Measurements from ENCODE around the gene PHACTR4.

The PHACTR4 gene

GRCh38 chr1:28437264-28437923, 67.9 kb downstream of the PHACTR4 start:
- Histone ChIP-seq H3K14ac (ENCODE audit: low read length) (no peak overlapping the region), H3K9ac (ENCODE audit: low read length) (no peak overlapping the region), H3K4me1 (ENCODE audit: control insufficient read depth in 1 of 2, insufficient read depth in 2 of 2, low read length in 2 of 2) (peaks cover 0 to 6% of the 10 kb centered on the region in 2 experiments), H3K27me3 (ENCODE audit: insufficient read depth, low read length) (no peaks in the 10 kb centered on the region), H2BK5ac (ENCODE audit: low read depth, low read length, poor library complexity) (no peak overlapping the region), H3K4me2 (ENCODE audit: low read length) (no peak overlapping the region), H3K27ac (ENCODE audit: low read depth, low read length) (peak overlapping the region; percentile 18), H4K12ac (ENCODE audit: low read depth, low read length) (no peak overlapping the region), H3K4me3 (ENCODE audit: low read depth, low read length) (no peak overlapping the region), H3K79me2 (ENCODE audit: control insufficient read depth, insufficient read depth, low read length, poor library complexity) (no peaks in the 10 kb centered on the region), H3K18ac (ENCODE audit: low read length) (no peak overlapping the region), H4K8ac (ENCODE audit: low read depth, low read length) (no peak overlapping the region), H2AFZ (ENCODE audit: insufficient read depth, low read length, poor library complexity) (no peak overlapping the region), H3K9me3 (ENCODE audit: insufficient read depth, low read depth, low read length) (no peaks in the 10 kb centered on the region), H3K79me1 (ENCODE audit: low read length) (no peaks in the 10 kb centered on the region), H2BK12ac (ENCODE audit: low read length) (no peak overlapping the region), H2BK120ac (ENCODE audit: insufficient read depth, low read length, poor library complexity) (peak overlapping the region; percentile 51), H3K23ac (ENCODE audit: low read length) (no peak overlapping the region), H2AK5ac (ENCODE audit: low read length) (no peak overlapping the region), H3K36me3 (ENCODE audit: control insufficient read depth in 1 of 2, insufficient read depth in 2 of 2, low read length in 2 of 2) (no peaks in the 10 kb centered on the region), H4K91ac (ENCODE audit: low read depth, low read length) (no peak overlapping the region), H3K4ac (ENCODE audit: low read depth, low read length) (no peak overlapping the region)
- WGBS (ENCODE audit: extremely low coverage, insufficient coverage, insufficient read length): no CpG with 5 or more reads among the region's 3 CpGs
- DNase-seq: peak; percentile 40 to 42

GRCh38 chr1:28437924-28438699, 68.6 kb downstream of the PHACTR4 start:
- no peaks in the 10 kb centered on the region for H3K36me3 ChIP-seq (ENCODE audit: control insufficient read depth in 1 of 2, insufficient read depth in 2 of 2, low read length in 2 of 2)

DNA sequence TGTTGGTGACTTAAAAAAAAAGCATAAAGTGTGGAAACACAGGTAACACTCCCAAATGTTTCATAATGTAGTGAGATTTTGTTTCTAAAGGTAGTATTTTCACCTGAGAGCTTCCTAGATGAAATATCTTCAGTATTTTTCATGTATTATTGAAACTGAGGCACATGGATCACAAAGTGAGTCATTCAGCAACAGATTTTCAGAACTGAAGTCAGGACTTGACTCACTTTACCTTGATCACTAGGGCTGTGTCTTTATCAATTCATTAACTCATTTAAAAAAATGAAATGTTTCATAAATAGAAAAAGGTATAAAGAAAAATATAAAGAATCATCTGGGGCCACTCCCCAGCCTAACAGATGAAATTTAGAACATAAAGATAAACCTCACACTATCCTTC, 69.8 kb downstream of the PHACTR4 start:
- Histone ChIP-seq H3K4ac (ENCODE audit: low read depth, low read length) (no peak overlapping the region), H2AFZ (ENCODE audit: insufficient read depth, low read length, poor library complexity) (no peak overlapping the region), H3K79me1 (ENCODE audit: low read length) (no peaks in the 10 kb centered on the region), H3K27ac (ENCODE audit: low read depth, low read length) (no peak overlapping the region), H4K8ac (ENCODE audit: low read depth, low read length) (no peak overlapping the region), H3K14ac (ENCODE audit: low read length) (no peak overlapping the region), H3K27me3 (ENCODE audit: insufficient read depth, low read length) (no peaks in the 10 kb centered on the region), H2BK5ac (ENCODE audit: low read depth, low read length, poor library complexity) (no peak overlapping the region), H2BK120ac (ENCODE audit: insufficient read depth, low read length, poor library complexity) (no peak overlapping the region), H3K4me2 (ENCODE audit: low read length) (no peak overlapping the region), H2AK5ac (ENCODE audit: low read length) (no peak overlapping the region), H3K9ac (ENCODE audit: low read length) (no peak overlapping the region), H3K4me3 (ENCODE audit: low read depth, low read length) (no peak overlapping the region), H3K36me3 (ENCODE audit: control insufficient read depth in 1 of 2, insufficient read depth in 2 of 2, low read length in 2 of 2) (no peaks in the 10 kb centered on the region), H2BK12ac (ENCODE audit: low read length) (no peak overlapping the region), H3K23ac (ENCODE audit: low read length) (no peak overlapping the region), H3K79me2 (ENCODE audit: control insufficient read depth, insufficient read depth, low read length, poor library complexity) (no peaks in the 10 kb centered on the region), H4K91ac (ENCODE audit: low read depth, low read length) (no peak overlapping the region), H3K18ac (ENCODE audit: low read length) (no peak overlapping the region), H3K4me1 (ENCODE audit: control insufficient read depth in 1 of 2, insufficient read depth in 2 of 2, low read length in 2 of 2) (peaks cover 0 to 6% of the 10 kb centered on the region in 2 experiments), H3K9me3 (ENCODE audit: insufficient read depth, low read depth, low read length) (no peaks in the 10 kb centered on the region), H4K12ac (ENCODE audit: low read depth, low read length) (no peak overlapping the region)
- DNase-seq: no peak

More at GRCh38 chr1:28437924-28438699, 68.6 kb downstream of the PHACTR4 start:
- H2BK5ac ChIP-seq (ENCODE audit: low read depth, low read length, poor library complexity): no peak overlapping the region
- no peak overlapping the region for H3K18ac ChIP-seq (ENCODE audit: low read length)
- no peak overlapping the region for H4K12ac ChIP-seq (ENCODE audit: low read depth, low read length)
- no peaks in the 10 kb centered on the region for H3K9me3 ChIP-seq (ENCODE audit: insufficient read depth, low read depth, low read length)
- H3K4me3 ChIP-seq (ENCODE audit: low read depth, low read length): no peak overlapping the region
- no peaks in the 10 kb centered on the region for H3K79me1 ChIP-seq (ENCODE audit: low read length)
- no peak overlapping the region for H2AFZ ChIP-seq (ENCODE audit: insufficient read depth, low read length, poor library complexity)
- H3K4me1 ChIP-seq (ENCODE audit: control insufficient read depth in 1 of 2, insufficient read depth in 2 of 2, low read length in 2 of 2): peaks cover 0 to 6% of the 10 kb centered on the region in 2 experiments
- H2AK5ac ChIP-seq (ENCODE audit: low read length): no peak overlapping the region
- no peak overlapping the region for H2BK12ac ChIP-seq (ENCODE audit: low read length)
- no peak overlapping the region for H3K14ac ChIP-seq (ENCODE audit: low read length)
- H3K23ac ChIP-seq (ENCODE audit: low read length): no peak overlapping the region
- no peak overlapping the region for H2BK120ac ChIP-seq (ENCODE audit: insufficient read depth, low read length, poor library complexity)
- no peak overlapping the region for H4K8ac ChIP-seq (ENCODE audit: low read depth, low read length)
- no peak overlapping the region for H3K4ac ChIP-seq (ENCODE audit: low read depth, low read length)
- no peaks in the 10 kb centered on the region for H3K79me2 ChIP-seq (ENCODE audit: control insufficient read depth, insufficient read depth, low read length, poor library complexity)
- H3K9ac ChIP-seq (ENCODE audit: low read length): no peak overlapping the region
- peak overlapping the region; percentile 44 for H3K4me2 ChIP-seq (ENCODE audit: low read length)
- peak overlapping the region; percentile 18 for H3K27ac ChIP-seq (ENCODE audit: low read depth, low read length)
- no peak overlapping the region for H4K91ac ChIP-seq (ENCODE audit: low read depth, low read length)
- no peaks in the 10 kb centered on the region for H3K27me3 ChIP-seq (ENCODE audit: insufficient read depth, low read length)
- no CpG with 5 or more reads among the region's 10 CpGs for WGBS (ENCODE audit: extremely low coverage, insufficient coverage, insufficient read length)
- DNase-seq: peak; percentile 92 to 93

DNA sequence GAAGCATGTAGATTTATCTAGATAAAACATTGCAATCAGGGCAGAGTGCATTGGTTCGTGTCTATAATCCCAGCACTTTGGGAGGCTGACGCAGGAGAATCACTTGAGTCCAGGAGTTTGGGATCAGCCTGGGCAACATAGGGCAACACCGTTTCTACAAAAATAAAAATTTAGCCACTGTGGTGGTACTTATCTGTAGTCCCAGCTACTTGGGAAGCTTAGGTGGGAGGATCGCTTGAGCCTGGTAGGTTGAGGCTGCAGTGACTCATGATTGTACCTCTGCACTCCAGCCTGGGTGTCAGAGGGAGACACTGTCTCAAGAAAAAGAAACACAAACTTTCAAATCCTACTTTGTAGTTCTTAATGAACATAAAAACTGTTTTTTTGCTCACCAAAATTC, 72.1 kb downstream of the PHACTR4 start:
- Histone ChIP-seq H4K91ac (ENCODE audit: low read depth, low read length) (no peak overlapping the region), H2BK12ac (ENCODE audit: low read length) (no peak overlapping the region), H3K9ac (ENCODE audit: low read length) (no peak overlapping the region), H3K4me1 (ENCODE audit: control insufficient read depth in 1 of 2, insufficient read depth in 2 of 2, low read length in 2 of 2) (peaks cover 0 to 6% of the 10 kb centered on the region in 2 experiments), H3K27ac (ENCODE audit: low read depth, low read length) (no peak overlapping the region), H3K4me3 (ENCODE audit: low read depth, low read length) (no peak overlapping the region), H2BK5ac (ENCODE audit: low read depth, low read length, poor library complexity) (no peak overlapping the region), H2AFZ (ENCODE audit: insufficient read depth, low read length, poor library complexity) (no peak overlapping the region), H3K18ac (ENCODE audit: low read length) (no peak overlapping the region), H3K36me3 (ENCODE audit: control insufficient read depth in 1 of 2, insufficient read depth in 2 of 2, low read length in 2 of 2) (no peaks in the 10 kb centered on the region), H4K8ac (ENCODE audit: low read depth, low read length) (no peak overlapping the region), H3K27me3 (ENCODE audit: insufficient read depth, low read length) (no peaks in the 10 kb centered on the region), H3K79me2 (ENCODE audit: control insufficient read depth, insufficient read depth, low read length, poor library complexity) (no peaks in the 10 kb centered on the region), H3K14ac (ENCODE audit: low read length) (no peak overlapping the region), H4K12ac (ENCODE audit: low read depth, low read length) (no peak overlapping the region), H3K79me1 (ENCODE audit: low read length) (no peaks in the 10 kb centered on the region), H3K23ac (ENCODE audit: low read length) (no peak overlapping the region), H2AK5ac (ENCODE audit: low read length) (no peak overlapping the region), H3K4ac (ENCODE audit: low read depth, low read length) (no peak overlapping the region), H3K9me3 (ENCODE audit: insufficient read depth, low read depth, low read length) (no peaks in the 10 kb centered on the region), H2BK120ac (ENCODE audit: insufficient read depth, low read length, poor library complexity) (no peak overlapping the region), H3K4me2 (ENCODE audit: low read length) (no peak overlapping the region)
- WGBS (ENCODE audit: extremely low coverage, insufficient coverage, insufficient read length): no CpG with 5 or more reads among the region's 4 CpGs
- DNase-seq: no peak
